ENCODE results near the gene SRSF7.

DNA sequence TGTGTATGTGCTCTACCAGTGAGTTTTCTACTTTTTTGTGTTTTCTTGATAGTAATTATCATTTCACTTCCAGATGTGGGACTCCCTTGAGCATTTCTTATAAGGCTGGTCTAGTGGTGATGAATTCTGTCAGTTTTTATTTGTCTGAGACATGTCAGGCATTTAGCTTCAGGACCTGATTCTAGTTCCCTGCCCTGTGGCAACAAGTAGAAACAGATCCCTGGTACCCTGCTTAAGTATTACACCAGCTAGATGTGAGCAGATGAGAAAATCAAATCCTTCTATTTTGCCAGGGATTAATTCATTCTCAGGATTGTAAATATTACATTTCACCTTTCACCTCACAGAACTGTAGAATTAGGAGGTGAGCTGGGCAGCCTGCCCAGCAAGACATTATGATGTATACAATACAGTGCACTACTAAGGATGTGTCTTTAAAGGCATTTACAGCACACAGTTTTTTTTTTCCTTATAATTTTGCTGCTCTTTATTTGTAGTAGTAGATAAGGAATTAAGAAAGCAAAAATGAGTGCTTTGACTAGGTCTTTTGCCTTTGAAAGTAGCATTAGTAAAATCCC, 50.2 kb downstream of the SRSF7 start:
- TF ChIP-seq POLR2AphosphoS5 (IDR thresholded peaks at IDR 0.05; ENCODE audit: borderline replicate concordance, low read depth, low read length) (no peak), EZH2 (IDR thresholded peaks at IDR 0.05) (no peak)
